GDM1 (cell line): ENCODE measurements around the gene SH3GL1.

ENCODE experiments used
- DNase-seq: peaks from one replicate; lab custom pipeline; 2025; lab: John Stamatoyannopoulos, UW

Gene SH3GL1

DNA sequence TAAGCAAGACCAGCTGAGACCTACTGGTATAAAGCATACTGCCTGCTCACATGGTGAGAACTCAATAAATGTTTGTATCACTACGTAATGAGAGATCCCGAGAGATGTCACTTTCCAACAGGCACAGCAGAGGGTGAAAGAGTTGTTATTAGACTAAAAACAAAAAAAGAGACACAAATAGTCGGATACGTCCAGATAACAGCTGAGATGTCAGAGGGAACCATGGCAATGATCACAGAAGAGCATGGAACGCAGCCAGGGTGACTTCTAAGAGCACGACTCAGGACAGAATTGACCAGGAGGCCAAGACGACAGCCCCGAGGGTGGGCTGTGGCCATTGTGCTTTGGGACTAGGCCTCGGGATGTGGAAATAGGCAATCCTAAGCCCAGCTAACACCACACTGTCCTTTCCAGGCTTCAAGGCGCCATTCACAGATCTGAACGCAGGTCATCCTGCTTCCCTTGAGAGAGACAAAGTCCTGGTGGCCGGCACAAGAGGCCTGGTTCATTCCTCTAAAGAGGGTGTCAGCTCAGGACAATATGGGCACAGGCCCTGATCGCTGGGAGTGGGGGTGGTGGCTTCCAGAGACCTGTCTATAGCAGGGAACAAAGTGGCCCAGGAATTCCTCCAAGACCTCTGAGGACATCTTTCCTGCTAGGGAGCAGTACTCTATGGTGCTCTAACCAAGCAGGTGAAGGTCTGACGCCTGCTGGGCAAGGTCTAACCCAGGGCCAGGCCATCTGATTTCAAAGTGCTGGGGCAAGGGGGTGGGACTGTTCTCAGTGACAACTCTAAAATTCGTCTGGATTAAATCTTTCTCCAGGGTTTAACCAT, 3.2 kb downstream of the SH3GL1 start:
- no peak for DNase-seq

DNA sequence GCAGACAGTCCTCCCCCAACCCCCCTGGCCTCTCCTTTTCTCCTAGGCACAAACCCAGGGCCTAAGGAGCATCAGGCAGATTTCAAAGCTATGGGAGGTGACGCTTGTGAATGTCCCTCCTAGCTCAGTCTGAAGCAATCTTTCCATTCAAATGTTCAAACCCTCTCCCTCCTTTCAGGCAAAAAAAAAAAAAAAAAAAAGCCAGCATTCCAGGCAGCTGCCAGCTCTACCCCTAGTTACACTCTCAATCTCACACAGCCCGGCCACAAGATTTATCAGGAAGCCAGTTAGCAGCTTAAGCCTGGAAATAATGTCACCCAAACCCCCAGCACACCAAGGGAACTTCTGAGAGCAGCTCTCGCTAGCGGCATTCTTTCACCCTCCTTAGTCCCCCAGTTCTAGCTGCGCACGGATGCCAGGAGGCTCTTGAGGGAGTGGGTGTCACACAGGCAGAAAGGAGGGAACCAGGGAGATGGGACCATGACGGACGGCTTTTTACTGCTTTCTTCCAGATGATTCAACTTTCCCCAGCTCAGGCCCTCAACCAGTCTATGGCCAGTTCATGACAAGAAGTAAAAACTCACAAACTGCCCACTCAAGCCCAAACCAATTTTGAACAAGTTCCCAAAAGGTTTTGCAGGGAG, 6.3 kb downstream of the SH3GL1 start:
- DNase-seq: no peak

DNA sequence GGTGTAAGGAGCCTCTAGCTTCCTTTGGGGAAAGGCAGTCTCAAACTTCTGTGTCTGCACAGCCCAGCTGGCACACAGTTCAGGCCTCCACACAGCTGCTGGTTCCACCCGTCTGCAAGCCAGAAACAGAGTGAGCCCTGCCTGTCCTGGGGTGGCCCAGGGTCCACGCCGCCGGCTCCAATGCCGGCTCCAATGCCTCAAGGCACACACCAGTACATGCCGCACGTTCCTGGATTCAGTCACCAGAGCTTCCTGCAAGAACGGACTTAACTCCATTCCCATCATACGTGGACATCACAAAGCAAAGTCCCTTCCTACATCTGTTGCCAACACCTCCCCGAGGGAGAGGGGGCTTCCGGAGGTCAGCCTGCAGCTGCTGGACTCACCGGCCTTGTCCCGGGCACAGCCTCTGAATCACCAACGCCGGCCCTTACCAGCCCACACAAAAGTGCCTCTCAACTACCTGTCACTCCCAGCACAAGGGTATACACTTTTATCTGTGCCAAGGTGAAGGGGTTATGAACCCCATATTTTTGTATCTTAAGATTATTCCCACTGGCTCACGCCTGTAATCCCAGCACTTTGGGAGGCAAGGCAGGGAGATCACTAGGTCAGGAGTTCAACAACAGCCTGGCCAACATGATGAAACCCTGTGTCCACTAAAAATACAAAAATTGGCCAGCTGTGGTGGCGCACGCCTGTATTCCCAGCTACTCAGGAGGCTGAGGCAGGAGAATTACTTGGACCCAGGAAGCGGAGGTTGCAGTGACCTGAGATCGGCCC, 8.5 kb downstream of the SH3GL1 start:
- no peak for DNase-seq

DNA sequence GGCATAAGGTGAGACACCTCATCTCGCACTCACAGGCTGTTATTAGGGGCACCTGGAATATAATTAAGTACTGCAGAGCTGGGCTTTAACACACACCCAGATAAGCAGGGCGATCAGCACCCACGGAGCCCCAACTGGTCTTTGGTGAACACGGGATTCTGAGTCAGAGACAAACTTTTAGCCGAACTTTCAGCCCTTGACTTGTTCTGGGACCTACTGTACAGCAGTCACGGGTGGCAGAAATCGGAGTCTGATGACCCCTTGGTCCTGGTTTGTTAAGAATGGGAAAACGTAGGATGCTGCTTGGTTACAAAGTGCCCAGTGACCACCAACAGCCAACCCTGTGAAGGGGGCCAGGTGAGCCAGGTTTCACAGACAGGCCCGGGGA, 9.0 kb downstream of the SH3GL1 start:
- no peak for DNase-seq

DNA sequence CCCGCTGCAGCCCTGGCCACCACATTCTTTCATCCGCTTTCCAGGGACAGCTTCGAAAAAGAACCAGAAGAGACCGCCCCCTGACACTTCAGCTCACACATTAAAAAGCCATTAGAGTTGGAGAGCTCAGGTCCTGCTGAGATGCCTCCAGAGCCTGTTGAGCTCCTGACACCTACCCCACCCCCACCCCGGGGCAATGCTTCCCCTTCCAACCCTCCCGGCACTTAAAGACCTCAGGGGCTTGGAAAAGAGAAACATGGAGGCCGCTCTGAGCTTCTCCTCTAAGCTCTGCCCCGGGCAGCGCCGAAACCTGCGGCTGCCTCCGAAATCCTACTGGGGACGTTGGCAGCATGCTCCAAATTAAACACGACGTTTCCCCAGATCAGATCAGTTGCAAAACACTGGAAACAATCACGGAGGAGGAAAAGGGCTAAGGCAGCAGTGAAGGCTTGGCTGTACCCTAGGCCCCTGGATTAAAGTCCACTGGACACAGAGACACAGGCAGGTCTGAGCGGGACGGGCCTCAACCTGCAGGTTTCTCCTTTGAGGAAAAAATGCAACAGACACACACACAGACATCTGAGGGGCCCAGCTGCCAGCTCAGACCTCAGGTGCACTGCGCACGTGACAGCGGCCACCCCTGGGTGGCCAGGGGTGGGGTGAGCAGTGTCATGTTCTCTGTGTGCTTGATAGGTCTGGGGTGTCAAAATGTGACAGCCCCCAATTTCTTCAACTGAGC, 9.6 kb downstream of the SH3GL1 start:
- no peak for DNase-seq

DNA sequence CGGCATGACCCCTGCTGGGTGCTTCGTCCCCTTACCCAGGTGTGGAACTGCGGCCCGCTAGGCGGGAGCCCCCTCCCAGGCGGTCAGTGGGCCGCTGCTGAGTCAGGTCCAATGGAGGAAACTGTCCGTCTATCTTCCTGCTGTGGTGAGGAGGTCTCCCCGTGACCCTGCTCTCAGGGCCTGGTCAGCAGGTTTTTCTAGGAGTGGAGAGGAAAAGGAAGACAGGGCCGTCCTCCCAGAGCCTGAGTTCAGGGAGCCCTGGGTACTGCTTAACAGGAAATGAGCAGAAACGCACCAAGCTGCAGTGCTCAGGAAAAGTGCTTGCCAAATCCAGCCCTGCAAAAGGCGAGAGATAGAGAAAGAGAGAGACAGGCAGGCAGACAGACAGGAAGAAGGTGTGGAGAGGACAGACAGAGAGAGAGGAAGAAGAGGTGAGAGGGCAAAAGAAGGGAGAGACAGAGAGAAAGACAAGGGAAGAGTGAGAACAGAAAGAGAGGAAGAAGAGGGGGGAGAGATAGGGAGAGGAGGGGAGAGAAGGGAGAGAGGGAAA, 10.3 kb downstream of the SH3GL1 start:
- DNase-seq: no peak

DNA sequence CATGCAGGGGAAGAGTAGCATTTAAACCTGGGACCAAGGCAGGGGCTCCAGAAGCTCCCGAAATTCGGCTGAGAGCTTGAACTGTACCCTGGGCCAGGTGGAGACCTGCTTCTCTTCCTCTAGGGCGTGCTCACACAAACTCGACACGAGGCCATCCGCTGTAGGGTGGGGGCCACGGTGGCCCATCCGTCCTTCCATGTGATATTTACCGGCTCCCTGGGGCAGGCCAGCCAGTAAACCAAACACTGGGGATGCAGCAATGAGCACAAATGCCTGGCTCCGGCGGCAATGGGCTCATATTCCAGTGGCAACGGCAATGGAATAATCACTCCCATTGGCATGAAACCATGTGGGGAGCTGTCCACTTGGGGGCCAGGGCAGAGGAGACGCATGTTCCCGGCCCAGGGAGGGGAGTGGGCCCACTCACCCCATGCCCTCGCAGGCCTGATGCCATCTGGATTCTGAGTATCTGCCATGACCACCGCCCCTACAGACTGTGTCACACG, 10.8 kb downstream of the SH3GL1 start:
- no peak for DNase-seq

DNA sequence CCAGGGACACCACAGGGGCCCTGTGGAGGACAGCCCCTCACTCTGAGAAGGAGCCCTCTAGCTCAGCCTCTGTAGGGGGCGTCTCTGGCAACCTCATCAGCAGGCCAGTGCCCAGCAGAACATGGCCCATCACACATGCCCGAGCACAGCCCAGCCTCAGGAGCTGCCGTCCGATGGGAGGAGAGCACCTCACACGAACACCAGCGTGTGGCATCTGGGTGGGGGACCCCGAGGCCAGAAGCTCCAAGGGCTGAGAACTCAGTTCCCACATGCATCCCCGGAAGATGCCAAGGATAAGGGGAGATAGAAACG, 11.3 kb downstream of the SH3GL1 start:
- DNase-seq: no peak

DNA sequence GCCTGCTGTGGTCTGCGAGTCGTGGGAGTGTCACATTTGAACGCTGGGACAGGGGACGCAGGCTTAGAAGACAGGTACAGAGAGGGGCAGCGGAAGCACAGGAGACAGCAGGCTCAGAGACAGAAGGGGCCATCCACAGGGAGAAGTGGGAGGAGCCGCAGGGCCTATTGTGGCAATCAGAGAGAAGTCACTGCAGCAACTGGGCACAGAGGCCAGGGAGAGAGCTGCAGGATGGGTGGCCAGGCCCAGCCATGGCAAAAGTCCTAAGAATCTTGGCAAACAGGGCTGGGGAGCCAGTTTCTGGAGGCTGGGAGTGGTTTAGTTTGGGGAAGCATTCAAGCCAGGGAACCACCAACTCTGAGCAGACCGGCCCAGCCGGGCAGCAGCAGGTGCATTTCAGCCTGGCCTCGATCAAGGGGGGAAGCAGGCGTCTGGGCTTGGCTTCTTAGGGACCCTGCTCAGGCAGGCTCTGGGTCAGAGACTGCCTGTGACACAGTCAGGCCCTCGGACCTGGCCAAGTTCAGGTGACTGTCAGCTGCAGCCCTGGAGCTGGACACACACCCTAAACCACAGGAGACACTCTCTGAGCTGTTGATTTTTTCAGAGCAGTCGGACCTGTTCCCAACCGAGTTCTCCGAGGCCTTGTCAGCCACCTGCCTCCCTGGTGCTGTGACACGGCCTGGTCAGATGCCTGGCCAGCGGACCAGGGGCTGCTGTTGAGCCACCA, 11.8 kb downstream of the SH3GL1 start:
- no peak for DNase-seq

DNA sequence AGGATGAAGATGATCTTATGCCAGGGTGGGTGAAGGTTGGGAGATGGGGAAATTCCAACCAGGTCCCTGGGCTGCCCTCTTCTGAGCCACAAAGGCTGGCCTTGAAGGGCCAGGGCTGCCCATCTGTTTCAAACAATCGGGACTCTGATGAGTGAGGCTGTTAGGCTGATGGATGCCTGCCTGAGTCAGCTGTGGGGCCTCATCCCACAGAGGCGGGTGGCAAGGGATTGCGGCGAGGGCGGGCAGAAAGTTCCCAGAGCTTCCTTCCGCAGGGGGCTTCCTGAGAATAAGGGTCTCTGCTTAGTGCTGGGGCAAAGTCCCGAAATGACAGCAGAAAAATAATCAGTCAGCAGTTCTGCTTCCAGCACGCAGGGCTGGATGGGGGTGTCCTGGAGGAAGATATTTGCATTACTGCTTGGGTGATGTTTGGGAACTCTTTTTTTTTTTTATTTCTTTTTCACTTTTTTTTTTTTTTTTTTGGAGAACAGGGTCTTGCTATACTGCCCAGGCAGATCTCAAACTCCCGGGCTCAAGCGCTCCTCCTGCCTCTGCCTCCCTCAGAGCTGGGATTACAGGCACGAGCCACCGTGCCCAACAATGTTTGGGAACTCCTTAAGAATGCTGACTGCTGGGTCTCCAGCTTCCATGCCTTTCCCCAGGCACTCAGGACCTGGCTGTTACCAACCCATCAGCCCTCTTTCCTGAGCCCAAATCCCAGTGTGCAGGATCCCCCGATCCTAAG, 14.1 kb downstream of the SH3GL1 start:
- DNase-seq: no peak

DNA sequence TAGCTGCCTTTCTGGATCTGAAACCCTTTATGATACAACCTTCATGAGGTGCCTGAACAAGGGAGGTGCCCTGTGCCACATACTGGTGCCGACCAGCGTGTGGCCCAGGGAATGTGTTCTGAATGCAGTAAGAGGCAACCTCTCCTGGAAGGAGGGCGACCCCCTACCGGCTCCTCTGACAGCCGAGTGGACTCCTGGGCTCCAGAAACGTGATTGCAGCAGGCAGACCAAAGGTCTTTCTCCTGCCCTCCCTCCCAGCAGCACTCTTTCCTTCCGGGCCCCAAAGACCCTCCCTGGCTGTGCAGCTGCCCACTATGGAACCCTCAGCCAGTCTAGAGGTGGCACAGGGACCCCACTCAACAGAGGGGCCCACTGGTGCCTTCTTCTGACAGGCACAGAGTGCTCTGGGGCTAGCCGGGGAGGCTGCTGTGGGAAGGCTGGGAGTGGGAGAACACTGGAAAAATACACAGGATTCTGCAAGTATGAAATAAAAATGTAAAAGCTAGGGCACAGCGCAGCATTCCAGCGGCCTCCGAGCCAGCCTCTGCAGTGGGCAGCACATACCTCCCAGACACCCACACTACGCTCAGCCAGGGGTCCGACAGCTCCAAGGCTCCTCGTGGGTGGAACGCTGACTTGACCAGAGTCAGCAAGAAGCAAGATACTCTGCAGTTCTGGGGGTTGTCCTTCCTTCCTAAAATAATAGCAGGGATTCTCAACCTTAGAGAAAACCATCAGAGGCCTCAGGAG, 14.9 kb downstream of the SH3GL1 start:
- no peak for DNase-seq

DNA sequence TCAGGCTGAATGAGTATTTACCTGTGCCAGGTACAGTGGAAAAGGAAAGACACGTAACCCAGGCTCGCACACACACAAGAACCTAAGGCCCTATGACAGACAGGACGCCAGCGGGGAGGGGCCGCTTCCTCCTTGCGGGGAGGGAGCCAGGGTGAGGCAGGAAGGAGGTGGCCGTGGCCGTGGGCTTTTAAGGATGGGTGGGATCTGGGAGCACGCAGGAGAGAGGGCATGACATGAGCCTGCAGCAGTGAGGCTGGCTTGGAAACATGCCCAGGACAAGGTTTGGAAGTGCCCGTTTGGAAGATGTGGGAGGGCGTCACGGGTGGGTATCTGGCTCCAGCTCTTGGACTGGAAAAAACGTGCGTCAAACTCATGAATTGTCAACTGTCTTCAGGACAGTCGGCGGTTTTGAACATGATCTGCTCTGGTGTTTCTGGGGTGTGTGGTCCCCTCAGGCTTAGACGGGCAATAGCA, 20.1 kb downstream of the SH3GL1 start:
- DNase-seq: no peak

DNA sequence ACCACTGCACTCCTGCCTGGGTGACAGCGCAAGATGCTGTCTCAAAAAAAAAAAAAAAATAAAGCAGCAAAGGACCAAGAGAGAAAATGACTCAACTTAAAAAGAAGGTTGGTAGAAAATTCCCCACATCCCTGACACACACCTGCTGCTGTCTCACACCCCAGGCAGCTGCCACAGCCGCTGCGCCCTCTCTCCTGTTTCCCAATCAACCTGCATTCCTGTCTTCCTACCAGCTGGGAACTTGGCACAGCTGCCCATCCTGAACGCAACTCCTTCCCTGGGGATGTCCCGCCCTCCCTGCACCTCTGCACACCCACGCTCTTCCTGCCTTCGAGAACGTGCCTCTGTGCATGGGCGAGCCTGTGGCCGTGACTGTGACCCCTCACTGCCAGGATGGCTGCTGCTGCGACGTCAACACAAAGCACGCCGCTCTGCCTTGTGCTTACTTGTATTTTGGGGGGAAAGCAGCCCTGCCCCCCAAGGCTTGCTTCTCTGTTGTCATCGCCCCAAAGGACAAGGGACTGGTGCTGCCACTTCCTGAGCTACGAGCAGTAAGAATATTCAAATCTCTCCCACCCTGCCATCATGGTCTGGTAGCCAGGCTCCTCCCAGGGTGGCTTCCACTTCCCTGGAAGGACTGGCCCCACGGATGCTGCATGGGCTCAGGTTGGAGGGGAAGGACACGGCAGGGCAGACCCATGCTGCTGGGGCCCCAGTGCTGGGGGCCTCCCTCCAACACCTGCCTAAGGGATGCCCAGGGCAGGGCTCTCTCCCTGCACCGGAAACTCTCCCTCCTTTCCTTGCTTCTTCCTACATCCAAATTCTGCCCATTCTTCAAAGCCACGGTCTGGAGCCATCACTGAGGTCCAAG, 20.7 kb downstream of the SH3GL1 start:
- DNase-seq: no peak

DNA sequence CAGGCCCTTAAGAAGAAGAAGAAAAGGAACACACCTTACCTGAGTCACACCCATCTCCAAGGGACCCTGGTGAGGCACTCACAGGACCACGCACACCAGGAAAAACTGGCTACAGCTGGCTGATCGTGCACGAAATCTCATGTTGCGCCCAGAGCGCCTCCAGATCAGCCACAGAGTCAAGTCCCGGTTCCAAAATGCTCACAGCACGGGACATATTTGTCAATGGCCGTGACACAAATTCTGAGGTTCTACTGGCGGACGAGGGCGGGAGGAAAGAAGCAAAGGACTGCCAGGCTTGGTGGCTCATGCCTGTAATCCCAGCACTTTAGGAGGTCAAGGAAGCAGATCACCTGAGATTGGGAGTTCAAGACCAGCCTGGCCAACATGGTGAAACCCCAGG, 21.5 kb downstream of the SH3GL1 start:
- no peak for DNase-seq

DNA sequence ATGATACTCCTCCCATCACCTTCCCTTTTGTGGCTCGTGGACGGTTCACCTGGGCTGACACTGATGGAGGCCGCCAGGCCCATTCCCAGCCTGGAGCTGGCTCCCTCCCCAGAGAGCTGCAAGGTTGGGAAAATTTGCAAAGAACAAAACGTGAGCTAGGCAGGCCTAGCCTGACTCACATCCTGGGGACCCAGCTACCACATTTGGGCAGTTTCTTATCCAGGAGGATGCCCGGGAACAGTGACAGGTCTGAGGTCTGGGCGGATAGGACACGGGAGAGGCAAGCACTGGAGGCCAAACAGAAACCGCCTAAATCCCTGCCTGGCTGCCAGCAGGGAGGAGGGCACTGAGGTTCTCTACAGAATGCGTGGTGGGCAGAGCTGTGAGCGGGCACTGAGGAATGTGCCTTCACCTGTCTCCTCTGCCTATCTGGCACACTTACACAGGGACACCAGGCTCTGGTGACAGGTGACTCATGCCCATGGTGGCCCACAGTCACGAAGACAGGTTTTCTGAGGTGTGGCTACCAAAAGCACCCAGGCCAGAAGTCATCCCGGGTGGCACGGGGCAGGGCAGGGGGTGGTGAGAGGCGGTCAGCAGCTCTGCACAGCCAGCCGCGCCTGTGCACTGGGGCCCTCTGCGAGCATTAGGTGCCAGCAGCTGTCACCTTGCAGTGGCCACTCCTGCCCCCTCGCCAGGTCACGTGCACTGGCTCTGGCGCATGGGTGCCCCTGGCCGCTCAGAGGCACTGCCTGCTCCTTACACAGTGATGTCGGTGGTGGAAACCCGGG, 23.2 kb downstream of the SH3GL1 start:
- no peak for DNase-seq

DNA sequence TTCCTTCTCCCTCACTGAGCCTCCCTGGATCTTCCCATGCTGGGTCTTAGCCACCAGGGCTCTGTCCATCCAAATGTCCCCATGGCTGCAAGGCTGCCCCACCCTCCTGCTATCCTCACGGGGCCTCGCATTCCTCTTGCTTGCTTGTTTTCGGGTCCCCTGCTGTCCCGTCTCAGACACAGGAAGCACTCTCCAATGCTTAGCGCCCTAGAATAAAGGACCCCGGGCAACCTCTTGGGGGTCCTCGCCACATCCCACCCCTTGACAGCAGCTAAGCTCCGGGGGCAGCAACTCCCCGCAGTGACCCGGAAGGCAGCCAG, 23.7 kb downstream of the SH3GL1 start:
- DNase-seq: no peak

DNA sequence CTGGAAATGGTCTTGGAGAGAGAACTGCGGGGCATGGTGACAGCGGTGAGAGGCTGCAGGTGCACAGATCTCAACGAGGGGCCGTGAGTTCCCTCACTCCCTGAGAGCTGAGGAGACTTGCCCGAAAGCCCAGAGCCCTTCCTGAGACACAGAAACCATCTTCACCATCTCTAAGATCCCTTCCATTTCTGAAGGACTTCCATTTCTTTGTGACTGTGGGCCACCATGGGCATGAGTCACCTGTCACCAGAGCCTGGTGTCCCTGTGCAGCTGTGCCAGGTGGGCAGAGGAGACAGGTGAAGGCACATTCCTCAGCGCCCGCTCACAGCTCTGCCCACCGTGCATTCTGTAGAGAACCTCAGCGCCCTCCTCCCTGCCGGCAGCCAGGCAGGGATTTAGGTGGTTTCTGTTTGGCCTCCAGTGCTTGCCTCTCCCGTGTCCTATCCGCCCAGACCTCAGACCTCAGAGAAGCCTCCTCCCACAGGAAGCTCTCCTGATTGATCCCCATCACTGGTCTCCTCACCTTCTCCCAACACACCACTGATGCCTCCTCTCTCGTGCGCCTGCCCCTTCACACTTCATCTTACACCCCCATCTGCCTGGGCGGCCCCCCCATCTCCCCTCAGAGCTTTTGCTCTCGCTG, 24.2 kb downstream of the SH3GL1 start:
- DNase-seq: no peak
